SK-N-SH (cell line): Measurements from ENCODE around the gene JAKMIP1. TPM values are rescaled to one million over a fixed set of nuclear protein-coding genes. Genes with fewer than 3 reads are reported as not detected.

Source experiments
- polyA plus RNA-seq, 3 experiments: library from polyadenylated mRNA; depleted of rRNA; stranded (reverse); fragments of >200 nt; gene quantifications; 2 replicates each; pipeline ENCODE4 v1.2.3, GENCODE V29; 2012

The JAKMIP1 gene
- polyA plus RNA-seq, 1 of the 3 experiments (the other 2 are of a cell fraction), result 0.54 TPM

Other genes starting within 250 kb of the JAKMIP1 start
- under 0.01 and 0.03 TPM in 2 replicates for gene C4orf50, start 182.1 kb downstream of the JAKMIP1 start, polyA plus RNA-seq (2012; rRNA removed)
- 15.8 and 18.7 TPM in 2 replicates for gene WFS1, start 69.3 kb upstream of the JAKMIP1 start, polyA plus RNA-seq (2012; rRNA removed)